ENCODE data around the gene YDJC. TPM values are rescaled to one million over a fixed set of nuclear protein-coding genes. Genes with fewer than 3 reads are reported as not detected.

YDJC gene
- total and polyA plus RNA-seq, 2 experiments from 2014 or later: 31.8 to 42.5 TPM

DNA sequence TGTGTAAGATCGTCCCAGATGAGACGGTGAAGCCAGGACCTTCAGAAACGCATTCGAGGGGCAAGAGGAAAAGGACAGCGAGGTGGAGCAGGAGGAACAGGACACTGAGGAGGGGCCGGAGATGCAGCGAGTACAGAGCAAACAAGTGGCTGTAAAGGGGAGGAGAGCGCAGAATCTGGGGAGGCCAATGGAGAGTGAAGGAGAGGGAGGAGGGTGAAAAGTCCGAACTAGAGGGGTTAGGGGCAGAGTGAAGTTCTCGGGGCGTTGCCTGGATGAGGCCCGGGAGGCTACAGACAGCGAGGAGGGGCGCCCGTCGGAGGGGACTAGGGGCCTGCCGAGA is 27.2 kb upstream of the YDJC start:
- Histone ChIP-seq H3K36me3 (no peaks in the 10 kb centered on the region), H3K27me3 (no peaks in the 10 kb centered on the region), H3K9me3 (ENCODE audit: low read depth) (no peaks in the 10 kb centered on the region), H3K27ac (no peak overlapping the region), H3K4me1 (ENCODE audit: low read depth) (peaks cover 4% of the 10 kb centered on the region), H3K4me3 (peak overlapping the region; percentile 35)
- TF ChIP-seq CTCF (IDR thresholded peaks at IDR 0.05; ENCODE audit: low read depth, low read length): no peak
- DNase-seq (ENCODE audit: low read depth in 1 of 2, low spot score in 1 of 2): no peak

DNA sequence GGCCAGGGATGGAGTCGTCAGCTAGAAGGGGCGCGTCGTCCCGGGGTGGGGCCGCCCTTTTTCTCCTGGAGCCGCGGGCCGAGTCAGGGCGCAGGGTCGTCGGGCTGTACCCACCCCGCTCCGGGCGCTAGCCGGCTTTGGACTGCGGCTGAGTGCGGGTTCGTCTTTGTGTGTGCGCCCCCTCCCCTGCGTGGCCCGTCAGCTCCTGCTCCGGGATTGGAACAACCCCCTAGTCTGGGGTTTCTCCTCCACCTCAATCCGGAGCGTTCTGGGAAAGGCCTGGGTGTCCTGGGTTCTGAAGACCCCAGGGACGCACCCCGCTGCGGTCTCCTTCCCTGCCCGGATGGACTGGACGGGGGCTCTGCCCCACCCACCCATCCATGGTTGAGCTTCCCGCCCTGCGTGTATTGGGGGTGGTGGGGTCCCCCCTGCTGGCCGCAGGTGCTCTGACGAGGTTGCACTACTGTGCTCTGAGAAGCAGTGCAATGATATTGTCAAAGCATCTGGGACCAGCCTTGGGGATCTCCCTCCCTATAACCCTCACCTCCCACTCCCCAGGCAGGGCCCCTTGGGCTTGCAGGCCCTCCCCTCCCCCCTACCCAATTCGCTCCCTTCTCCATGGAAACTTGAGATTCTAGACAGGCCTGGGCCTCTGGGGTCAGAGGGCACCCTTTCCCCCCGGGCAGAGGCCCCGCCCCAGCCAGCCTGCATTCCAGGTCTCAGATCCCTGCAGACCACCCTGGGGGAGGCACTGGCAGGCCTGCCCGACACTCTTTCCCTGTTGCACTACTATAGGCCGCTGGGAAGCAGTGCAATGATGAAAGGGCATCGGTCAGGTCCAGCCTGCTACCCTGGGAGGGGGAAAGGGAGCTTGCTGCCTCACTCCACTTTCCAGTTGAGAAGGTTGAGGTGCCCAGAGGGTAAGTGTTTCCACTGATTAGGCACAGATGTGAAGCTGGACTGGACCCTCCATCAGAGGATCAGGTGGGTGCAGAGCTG is 23.0 kb upstream of the YDJC start:
- no peak for DNase-seq (ENCODE audit: low read depth in 1 of 2, low spot score in 1 of 2)
- TF ChIP-seq CTCF (IDR thresholded peaks at IDR 0.05; ENCODE audit: low read depth, low read length): no peak
- peaks cover 13% of the 10 kb centered on the region for H3K4me1 ChIP-seq (ENCODE audit: low read depth)

DNA sequence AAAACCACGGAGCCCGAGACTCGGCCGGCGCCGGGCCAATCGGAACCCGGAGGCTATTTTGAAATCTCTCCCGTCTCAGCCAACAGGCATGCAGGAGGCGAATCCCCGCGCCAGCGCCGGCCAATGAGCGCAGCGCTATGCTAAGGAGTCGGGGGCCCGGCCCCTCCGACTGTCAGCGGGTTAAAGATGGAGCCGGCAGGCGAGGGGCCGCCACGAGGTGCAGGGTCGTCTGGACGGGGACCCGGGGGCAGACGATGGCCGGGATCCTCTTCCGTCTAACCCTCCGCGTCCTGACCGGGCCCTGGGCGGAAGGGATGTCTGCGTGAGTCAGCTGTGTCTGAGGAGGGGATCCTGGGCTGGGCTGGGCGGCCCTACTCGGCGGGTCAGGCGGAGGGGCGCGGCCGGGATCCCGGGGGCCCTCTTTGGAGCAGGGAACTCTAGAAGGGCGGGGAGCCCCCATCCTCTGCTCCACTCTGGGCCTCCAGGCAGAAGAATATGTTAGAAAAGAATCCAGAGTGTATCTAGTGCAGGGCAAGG is 22.3 kb upstream of the YDJC start:
- H3K9me3 ChIP-seq (ENCODE audit: low read depth): no peaks in the 10 kb centered on the region
- peak; percentile 88 to 95 for DNase-seq (ENCODE audit: low read depth in 1 of 2, low spot score in 1 of 2)
- H3K27ac ChIP-seq: no peak overlapping the region
- no peak for TF ChIP-seq CTCF (IDR thresholded peaks at IDR 0.05; ENCODE audit: low read depth, low read length)
- peaks cover 13% of the 10 kb centered on the region for H3K4me1 ChIP-seq (ENCODE audit: low read depth)
- H3K36me3 ChIP-seq: no peaks in the 10 kb centered on the region
- H3K27me3 ChIP-seq: no peaks in the 10 kb centered on the region
- H3K4me3 ChIP-seq: peak overlapping the region; percentile 32

More for the DNA sequence above, 23.0 kb upstream of the YDJC start:
- no peaks in the 10 kb centered on the region for H3K36me3 ChIP-seq
- H3K9me3 ChIP-seq (ENCODE audit: low read depth): no peaks in the 10 kb centered on the region
- H3K4me3 ChIP-seq: peak overlapping the region; percentile 32
- H3K27ac ChIP-seq: no peak overlapping the region
- no peaks in the 10 kb centered on the region for H3K27me3 ChIP-seq

DNA sequence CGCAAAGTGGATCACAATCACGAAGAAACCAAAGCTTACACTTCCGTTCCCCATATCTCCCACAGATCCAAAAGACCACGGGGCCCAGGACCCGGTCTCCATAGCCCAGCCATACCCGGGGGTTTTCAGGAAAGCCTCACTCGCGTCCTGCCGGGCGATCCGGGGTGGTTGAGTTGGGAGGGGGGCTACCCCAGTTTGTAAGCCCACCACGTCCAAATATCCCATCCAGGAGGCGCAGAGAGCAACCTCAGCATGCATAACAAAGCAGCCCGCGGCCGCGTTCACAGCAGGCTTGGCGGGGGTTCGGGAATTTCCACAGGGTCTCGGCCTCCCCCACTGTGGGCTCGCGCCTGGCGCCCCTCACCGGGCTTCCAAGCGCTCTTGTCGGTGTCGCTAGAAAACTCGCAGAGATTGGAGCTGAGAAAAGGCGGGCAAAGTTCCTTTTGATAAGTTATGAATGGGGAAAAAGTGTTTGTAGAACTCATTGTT is 21.7 kb upstream of the YDJC start:
- Histone ChIP-seq H3K27me3 (no peaks in the 10 kb centered on the region), H3K4me1 (ENCODE audit: low read depth) (peaks cover 13% of the 10 kb centered on the region), H3K36me3 (no peaks in the 10 kb centered on the region), H3K4me3 (peak overlapping the region; percentile 32), H3K9me3 (ENCODE audit: low read depth) (no peaks in the 10 kb centered on the region), H3K27ac (no peak overlapping the region)
- TF ChIP-seq CTCF (IDR thresholded peaks at IDR 0.05; ENCODE audit: low read depth, low read length): no peak
- DNase-seq (ENCODE audit: low read depth in 1 of 2, low spot score in 1 of 2): no peak

- Histone ChIP-seq H3K9me3 (ENCODE audit: low read depth) (no peaks in the 10 kb centered on the region), H3K4me3 (peak overlapping the region; percentile 32), H3K4me1 (ENCODE audit: low read depth) (peaks cover 13% of the 10 kb centered on the region), H3K27ac (no peak overlapping the region), H3K36me3 (no peaks in the 10 kb centered on the region), H3K27me3 (no peaks in the 10 kb centered on the region)
- no peak for DNase-seq (ENCODE audit: low read depth in 1 of 2, low spot score in 1 of 2)
- no peak for TF ChIP-seq CTCF (IDR thresholded peaks at IDR 0.05; ENCODE audit: low read depth, low read length)
These were observed 21.1 kb upstream of the YDJC start for GRCh38 chr22:21650823-21651520.

Data from cardiac muscle cell (in vitro differentiated cells and primary cell).